HCT116 (cell line): Measurements from ENCODE around the gene MIA2. TPM values are rescaled to one million over a fixed set of nuclear protein-coding genes. Genes with fewer than 3 reads are reported as not detected.

Experiments used
- ATAC-seq: fragments of 200-7000 bp; cut with Tn5 transposase; 2 replicates; pipeline ENCODE4 v1.9.1; 2020; ENCODE audit warnings: mild to moderate bottlenecking, moderate library complexity
- BruUV-seq: library from RNA; stranded (reverse); fragments of 400-500 nt; replicated peaks from 2 replicates; lab custom pipeline; 2021; lab: Mats Ljungman, UMichigan
- CTCF ChIA-PET: fragments of 300-600 bp; sonication (Branson Sonifier 250); formaldehyde crosslinking; loops from one replicate; lab custom pipeline; 2021; ENCODE audit warnings: antibody characterized with exemption; lab: Charles Lee
- POLR2A ChIA-PET: fragments of 300-600, 350-600 bp; sonication (Branson Sonifier 250); formaldehyde crosslinking; loops from one replicate; lab custom pipeline; 2021; ENCODE audit warnings: antibody characterized with exemption; lab: Charles Lee
- RAD21 ChIA-PET, 2 experiments: fragments of 300-600 bp; sonication (Branson Sonifier 250); formaldehyde crosslinking; loops; one replicate each; lab custom pipeline; 2023; ENCODE audit warnings: low total read pairs in 2 of 2; ENCODE audit not compliant: uncharacterized antibody in 2 of 2, unreplicated experiment in 2 of 2, low non-redundant PET in 1 of 2; lab: Charles Lee
- DNase-seq: peaks from one replicate; pipeline ENCODE4 v3.0.0-alpha.2; 2010; ENCODE audit warnings: low read depth, low spot score
- H2AFZ ChIP-seq: fragments of 200-600 bp; shearing (Covaris generic), sonication (generic); 2 replicates; pipeline ENCODE4 v1.6.1; 2017; ENCODE audit warnings: low read depth, mixed run types, mixed read lengths, antibody characterized with exemption, low read length; ENCODE audit not compliant: poor library complexity, severe bottlenecking
- H3K27ac ChIP-seq: 2 replicates; pipeline ENCODE4 v1.5.1; 2012; ENCODE audit warnings: low read depth, low read length
- H3K27me3 ChIP-seq: fragments of 200-600 bp; sonication (generic); 2 replicates; pipeline ENCODE4 v1.6.1; 2016; ENCODE audit warnings: mixed run types, low read length, mixed read lengths; ENCODE audit not compliant: insufficient read depth
- H3K36me3 ChIP-seq, 2 experiments: fragments of 200-500 bp in 1 of 2; fragments of 200-600 bp in 1 of 2; sonication (Bioruptor generic) in 1 of 2; sonication (generic) in 1 of 2; 2 replicates each; pipeline versions ENCODE4 v1.5.1 to v1.6.1; 2014 to 2016; ENCODE audit warnings: low read length in 2 of 2, inconsistent platforms in 1 of 2, mixed read lengths in 1 of 2, mixed run types in 1 of 2; ENCODE audit not compliant: insufficient read depth in 2 of 2, control insufficient read depth in 1 of 2
- H3K4me1 ChIP-seq, 2 experiments: fragments of 200-600 bp in 1 of 2; sonication (generic) in 1 of 2; 2 replicates each; pipeline versions ENCODE4 v1.5.1 to v1.6.1; 2012 to 2017; ENCODE audit warnings: low read length in 2 of 2, inconsistent platforms in 1 of 2, mild to moderate bottlenecking in 1 of 2, mixed read lengths in 1 of 2, mixed run types in 1 of 2, moderate library complexity in 1 of 2; ENCODE audit not compliant: insufficient read depth in 2 of 2, control insufficient read depth in 1 of 2
- H3K4me2 ChIP-seq: fragments of 200-600 bp; sonication (generic); 2 replicates; pipeline ENCODE4 v1.6.1; 2017; ENCODE audit warnings: mixed run types, low read length, mixed read lengths
- H3K4me3 ChIP-seq, 2 experiments: fragments of 200-600 bp in 1 of 2; sonication (generic) in 1 of 2; replicated peaks in 1 of 2; 2 replicates each; pipeline ENCODE4 v1.5.1; 2011 to 2016; ENCODE audit warnings: low read length in 2 of 2, control low read depth in 1 of 2, low read depth in 1 of 2, mild to moderate bottlenecking in 1 of 2, mixed read lengths in 1 of 2, mixed run types in 1 of 2
- H3K79me2 ChIP-seq: fragments of 200-600 bp; sonication (generic); 2 replicates; pipeline ENCODE4 v1.6.1; 2017; ENCODE audit warnings: mild to moderate bottlenecking, mixed run types, low read length, moderate library complexity, mixed read lengths; ENCODE audit not compliant: insufficient read depth
- H3K9ac ChIP-seq: fragments of 200-600 bp; sonication (generic); 2 replicates; pipeline ENCODE4 v1.6.1; 2016; ENCODE audit warnings: low read length, mixed read lengths
- H3K9me2 ChIP-seq: fragments of 200-600 bp; sonication (generic), shearing (Covaris generic); 2 replicates; pipeline ENCODE4 v1.6.1; 2017; ENCODE audit warnings: mixed run types, mild to moderate bottlenecking, moderate library complexity; ENCODE audit not compliant: insufficient read depth
- H3K9me3 ChIP-seq, 2 experiments: fragments of 200-500 bp in 1 of 2; fragments of 200-600 bp in 1 of 2; sonication (Bioruptor generic) in 1 of 2; sonication (generic) in 1 of 2; 2 replicates each; pipeline ENCODE4 v1.6.1; 2014 to 2017; ENCODE audit warnings: low read length in 2 of 2, mixed read lengths in 2 of 2, inconsistent platforms in 1 of 2, low read depth in 1 of 2, mild to moderate bottlenecking in 1 of 2, mixed run types in 1 of 2, moderate library complexity in 1 of 2; ENCODE audit not compliant: control insufficient read depth in 1 of 2, insufficient read depth in 1 of 2
- H4K20me1 ChIP-seq: fragments of 200-600 bp; sonication (generic), shearing (Covaris generic); 2 replicates; pipeline ENCODE4 v1.6.1; 2017; ENCODE audit warnings: mixed run types, mild to moderate bottlenecking, moderate library complexity; ENCODE audit not compliant: insufficient read depth
- EZH2 ChIP-seq: fragments of 200-600 bp; sonication (generic); IDR thresholded peaks from 2 replicates; pipeline ENCODE4 v1.6.1; 2017; ENCODE audit warnings: antibody characterized with exemption, mixed run types
- POLR2AphosphoS5 ChIP-seq: IDR thresholded peaks from 2 replicates; pipeline ENCODE4 v1.6.1; 2011; ENCODE audit warnings: mild to moderate bottlenecking, low read depth, low read length, moderate library complexity
- intact Hi-C: fragments of 100-400 bp; cut with micrococcal nuclease; formaldehyde crosslinking; loops from 2 replicates; pipeline ENCODE4 v1.10.0; 2022
- total RNA-seq: library from RNA; stranded (reverse); gene quantifications from one replicate; pipeline ENCODE4 v1.2.1, GENCODE V29; 2021; ENCODE audit not compliant: unreplicated experiment

MIA2 gene
- total RNA-seq, 1 experiment from 2014 or later, result 31.1 TPM

DNA sequence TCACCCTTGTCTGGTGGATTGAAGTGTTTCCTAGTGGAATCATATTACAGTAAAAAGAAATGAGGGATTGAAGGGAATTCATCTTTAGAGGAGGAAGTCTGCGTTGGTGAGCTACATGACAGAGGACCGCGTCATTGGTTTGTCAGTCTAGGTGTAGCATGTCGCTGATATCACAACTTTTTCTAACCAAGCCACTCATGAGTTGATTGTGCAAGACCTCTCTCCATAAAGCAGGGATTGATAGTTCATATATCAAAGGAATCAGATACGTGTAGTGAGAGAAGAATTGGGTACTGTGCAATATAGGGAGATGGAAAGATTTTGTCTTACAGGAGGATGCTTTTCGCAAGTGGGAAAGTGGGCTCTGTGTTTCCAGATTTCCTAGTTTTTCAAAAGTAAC lies 201.5 kb downstream of the MIA2 start:
- BruUV-seq, result no TSS peak
- Histone ChIP-seq H3K79me2 (peaks cover 13% of the 10 kb centered on the region), H3K4me1 (peaks cover 12 to 21% of the 10 kb centered on the region in 2 experiments), H3K9ac (no peak overlapping the region), H2AFZ (no peak overlapping the region), H3K4me3 (no peak overlapping the region), H3K36me3 (no peaks in the 10 kb centered on the region), H3K9me2 (no peaks in the 10 kb centered on the region), H3K9me3 (no peaks in the 10 kb centered on the region), H3K27ac (no peak overlapping the region), H4K20me1 (no peaks in the 10 kb centered on the region), H3K27me3 (no peaks in the 10 kb centered on the region), H3K4me2 (no peak overlapping the region)
- CTCF ChIA-PET, result no interaction called here
- RAD21 ChIA-PET, result no interaction called here
- no peak for DNase-seq
- TF ChIP-seq POLR2AphosphoS5, result no peak
- TF ChIP-seq EZH2, result no peak
- intact Hi-C loops, result no loop called here
- no peak for ATAC-seq
- POLR2A ChIA-PET, result interaction anchor here (1.0 kb wide), 1 partner anchor 372 kb away, joined by 3 read pairs; no protein-coding TSS in a partner anchor

Other genes starting within 250 kb of the MIA2 start
- gene SEC23A, start 130.7 kb upstream of the MIA2 start, total RNA-seq, result 81.7 TPM
- gene GEMIN2, start 119.6 kb upstream of the MIA2 start, total RNA-seq, result 27.3 TPM
- 26.1 TPM for gene TRAPPC6B, start 63.6 kb upstream of the MIA2 start, total RNA-seq
- gene PNN, start 58.7 kb upstream of the MIA2 start, total RNA-seq, result 97.9 TPM
- gene FBXO33, start 198.5 kb downstream of the MIA2 start, total RNA-seq, result 9.7 TPM